Esophagus (tissue), 2 donors: ENCODE data around the gene TEKT5. TPM values are rescaled to one million over a fixed set of nuclear protein-coding genes. Genes with fewer than 3 reads are reported as not detected.

Source experiments
- H3K27ac ChIP-seq, 2 donors: one replicate each; pipeline ENCODE4 v1.5.1; 2013; ENCODE audit warnings: low read depth in 2 of 2, mild to moderate bottlenecking in 2 of 2, inconsistent platforms in 1 of 2, low read length in 1 of 2, moderate library complexity in 1 of 2
- H3K27me3 ChIP-seq, 2 donors: one replicate each; pipeline ENCODE4 v1.6.1; 2013; ENCODE audit warnings: low read length in 2 of 2, control low read depth in 1 of 2, mild to moderate bottlenecking in 1 of 2; ENCODE audit not compliant: insufficient read depth in 2 of 2, control insufficient read depth in 1 of 2
- H3K36me3 ChIP-seq, 2 donors: one replicate each; pipeline ENCODE4 v1.6.1; 2013; ENCODE audit warnings: low read length in 1 of 2; ENCODE audit not compliant: control insufficient read depth in 2 of 2, insufficient read depth in 2 of 2
- H3K4me1 ChIP-seq, 2 donors: one replicate each; pipeline ENCODE4 v1.6.1; 2013; ENCODE audit warnings: low read length in 1 of 2; ENCODE audit not compliant: control insufficient read depth in 2 of 2, insufficient read depth in 2 of 2
- H3K4me3 ChIP-seq, 2 donors: one replicate each; pipeline ENCODE4 v1.5.1; 2013; ENCODE audit warnings: low read length in 2 of 2, mild to moderate bottlenecking in 2 of 2, low read depth in 1 of 2, moderate library complexity in 1 of 2
- H3K9me3 ChIP-seq, 2 donors: one replicate each; pipeline ENCODE4 v1.6.1; 2013; ENCODE audit warnings: mild to moderate bottlenecking in 2 of 2, low read depth in 1 of 2, low read length in 1 of 2, moderate library complexity in 1 of 2; ENCODE audit not compliant: control insufficient read depth in 2 of 2, insufficient read depth in 1 of 2
- WGBS, 2 donors: extraction: QIAGEN DNeasy Blood & Tissue Kit; methylation state at CpG; one replicate each; pipeline ENCODE4 v1.1.7; 2013; 5-methylcytosine and 5-hydroxymethylcytosine counted together
- polyA plus RNA-seq, 2 donors: library from polyadenylated mRNA; stranded (reverse); fragments of 200-250 nt; gene quantifications; one replicate each; pipeline ENCODE4 v1.2.3, GENCODE V29; 2013
- donor health status: healthy with polysubstance abuse.
- donor health status: Bipolar disorder and iron deficiency.

Gene TEKT5
- polyA plus RNA-seq, 2 donors, result 0.22 TPM; not detected in 1

GRCh38 chr16:10731790-10732189 is 37.1 kb upstream of the TEKT5 start:
- Histone ChIP-seq H3K36me3 (no peaks in the 10 kb centered on the region), H3K9me3 (peaks cover 0 to 2% of the 10 kb centered on the region in 2 donors), H3K4me1 (peaks cover 0 to 4% of the 10 kb centered on the region in 2 donors), H3K4me3 (no peak overlapping the region), H3K27me3 (no peaks in the 10 kb centered on the region), H3K27ac (peak overlapping the region in 1 of 2 donors; percentile 16)
- WGBS, 2 donors, result 77 to 82% methylated on average over 7 of the region's 7 CpGs

- peaks cover 0 to 2% of the 10 kb centered on the region in 2 donors for H3K9me3 ChIP-seq
- WGBS, 2 donors, result 54 to 63% methylated on average over 19 of the region's 19 CpGs
- H3K4me1 ChIP-seq, result peaks cover 0 to 6% of the 10 kb centered on the region in 2 donors
- no peaks in the 10 kb centered on the region for H3K36me3 ChIP-seq
- peak overlapping the region in 1 of 2 donors; percentile 9 for H3K27ac ChIP-seq
- H3K27me3 ChIP-seq, result no peaks in the 10 kb centered on the region
- no peak overlapping the region for H3K4me3 ChIP-seq
Measured at GRCh38 chr16:10729104-10730048, 34.6 kb upstream of the TEKT5 start.

DNA sequence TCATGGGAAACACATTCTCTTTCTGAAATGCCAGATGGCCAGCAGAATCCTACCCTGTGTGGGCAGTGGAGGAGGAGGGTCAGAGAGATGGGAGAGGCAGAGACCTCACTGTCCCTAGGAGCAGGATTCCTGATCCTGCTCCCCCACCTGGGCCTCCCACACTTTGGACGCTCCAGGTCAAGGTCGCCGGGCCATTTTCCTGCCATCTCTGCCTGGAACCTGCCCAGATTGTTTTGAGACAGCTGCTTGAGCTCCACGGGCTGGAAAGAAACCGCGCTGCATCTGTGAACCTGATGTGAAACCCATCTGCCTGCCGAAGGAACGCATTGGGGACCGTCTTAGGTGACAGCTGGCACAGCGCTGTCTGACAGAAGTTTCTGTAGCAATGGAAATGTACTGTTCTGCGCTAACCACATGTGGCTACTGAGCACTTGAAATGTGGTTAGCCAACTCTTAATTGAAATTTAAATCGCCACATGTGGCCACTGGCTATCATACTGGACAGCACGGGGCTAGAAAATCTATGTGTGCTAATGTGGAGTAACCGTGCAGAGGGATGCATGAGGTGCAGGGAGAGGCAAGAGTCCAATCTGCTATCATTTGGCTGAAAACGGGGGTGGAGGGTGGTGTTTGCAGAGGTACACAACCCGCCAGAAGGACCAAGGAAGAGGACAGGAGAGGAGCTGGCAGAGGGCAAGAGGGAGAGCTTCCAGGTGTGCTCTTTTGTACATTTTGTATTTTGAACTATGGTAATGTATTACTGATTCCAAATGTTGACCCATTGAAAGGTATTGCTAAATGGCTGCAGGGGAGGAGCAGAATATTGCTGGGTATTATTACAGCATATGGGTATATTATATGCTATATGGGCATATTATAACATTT is 33.5 kb upstream of the TEKT5 start:
- Histone ChIP-seq H3K27ac (no peak overlapping the region), H3K36me3 (no peaks in the 10 kb centered on the region), H3K4me1 (peaks cover 0 to 6% of the 10 kb centered on the region in 2 donors), H3K9me3 (peaks cover 0 to 2% of the 10 kb centered on the region in 2 donors), H3K27me3 (no peaks in the 10 kb centered on the region), H3K4me3 (no peak overlapping the region)
- 59 to 67% methylated on average over 16 of the region's 16 CpGs for WGBS, 2 donors

DNA sequence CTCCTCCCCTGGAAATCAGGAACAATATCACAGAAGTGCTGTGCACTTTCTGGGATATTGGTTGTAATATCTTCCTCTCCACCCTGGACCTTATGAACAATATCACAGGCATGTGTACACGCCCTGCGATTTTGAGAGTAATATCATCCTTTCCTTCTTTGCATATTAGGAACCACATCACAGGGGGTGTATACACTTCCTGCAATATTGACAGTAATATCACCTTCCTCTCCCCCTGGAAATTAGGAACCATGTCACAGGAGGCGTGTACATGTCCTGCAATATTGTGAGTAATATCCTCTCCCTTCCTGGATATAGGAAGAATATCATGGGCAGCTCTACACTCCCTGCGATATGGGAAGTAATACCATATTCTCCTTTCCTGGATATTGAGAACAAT is 14.2 kb upstream of the TEKT5 start:
- Histone ChIP-seq H3K27ac (no peak overlapping the region), H3K4me1 (no peaks in the 10 kb centered on the region), H3K36me3 (no peaks in the 10 kb centered on the region), H3K27me3 (no peaks in the 10 kb centered on the region), H3K4me3 (no peak overlapping the region), H3K9me3 (no peaks in the 10 kb centered on the region)
- 63 to 68% methylated on average over 4 of the region's 4 CpGs for WGBS, 2 donors

DNA sequence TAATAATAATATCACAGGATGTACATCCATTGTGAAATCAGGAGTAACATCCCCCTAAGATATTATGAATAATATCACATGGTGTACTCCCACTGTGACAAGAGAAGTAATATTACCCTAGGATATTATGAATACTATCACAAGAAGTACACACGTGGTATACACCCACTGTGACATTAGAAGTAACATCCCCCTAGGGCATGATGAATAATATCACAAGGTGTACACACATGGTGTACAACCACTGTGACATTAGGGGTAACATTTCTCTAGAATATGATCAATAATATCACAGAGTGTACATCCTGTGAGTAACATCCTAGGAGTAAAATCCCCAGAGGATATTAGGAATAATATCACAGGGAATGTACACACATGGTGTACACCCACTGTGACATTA is 5.0 kb upstream of the TEKT5 start:
- H3K27me3 ChIP-seq, result no peaks in the 10 kb centered on the region
- no peak overlapping the region for H3K4me3 ChIP-seq
- H3K27ac ChIP-seq, result no peak overlapping the region
- no peaks in the 10 kb centered on the region for H3K9me3 ChIP-seq
- WGBS, 2 donors, result 59 to 63% methylated on average over 1 of the region's 1 CpG
- no peaks in the 10 kb centered on the region for H3K36me3 ChIP-seq
- no peaks in the 10 kb centered on the region for H3K4me1 ChIP-seq

GRCh38 chr16:10694306-10694705 is 424 bp downstream of the TEKT5 start:
- Histone ChIP-seq H3K4me3 (no peak overlapping the region), H3K27me3 (no peaks in the 10 kb centered on the region), H3K27ac (no peak overlapping the region), H3K9me3 (no peaks in the 10 kb centered on the region), H3K4me1 (peaks cover 0 to 3% of the 10 kb centered on the region in 2 donors), H3K36me3 (no peaks in the 10 kb centered on the region)
- 93 to 95% methylated on average over 21 of the region's 21 CpGs for WGBS, 2 donors

DNA sequence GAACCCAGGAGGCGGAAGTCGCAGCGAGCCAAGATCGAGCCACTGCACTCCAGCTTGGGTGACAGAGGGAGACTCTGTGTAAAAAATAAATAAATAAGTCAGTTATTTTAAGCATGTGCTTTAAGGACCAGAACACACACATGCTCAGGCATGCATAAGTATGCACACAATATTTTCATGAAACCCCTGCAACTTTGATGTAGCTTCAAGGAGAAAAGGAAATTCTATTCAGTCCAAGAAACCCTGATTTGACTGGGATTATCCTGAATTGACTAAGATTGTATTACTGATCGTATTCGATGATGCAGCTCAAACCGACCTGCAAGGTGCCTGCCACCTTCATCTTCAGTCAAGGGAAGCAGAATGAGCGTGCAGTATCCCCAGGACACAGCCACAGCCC is 841 bp downstream of the TEKT5 start:
- Histone ChIP-seq H3K36me3 (no peaks in the 10 kb centered on the region), H3K9me3 (no peaks in the 10 kb centered on the region), H3K27ac (no peak overlapping the region), H3K4me1 (peaks cover 0 to 3% of the 10 kb centered on the region in 2 donors), H3K27me3 (no peaks in the 10 kb centered on the region), H3K4me3 (no peak overlapping the region)
- WGBS, 2 donors, result 81 to 90% methylated on average over 8 of the region's 8 CpGs

GRCh38 chr16:10692470-10692869 is 2.3 kb downstream of the TEKT5 start:
- H3K36me3 ChIP-seq, result no peaks in the 10 kb centered on the region
- no peak overlapping the region for H3K4me3 ChIP-seq
- H3K4me1 ChIP-seq, result peaks cover 5 to 6% of the 10 kb centered on the region in 2 donors
- 76 to 77% methylated on average over 5 of the region's 5 CpGs for WGBS, 2 donors
- H3K27me3 ChIP-seq, result no peaks in the 10 kb centered on the region
- H3K9me3 ChIP-seq, result no peaks in the 10 kb centered on the region
- no peak overlapping the region for H3K27ac ChIP-seq

GRCh38 chr16:10688726-10689125 is 6.0 kb downstream of the TEKT5 start:
- WGBS, 2 donors, result 68 to 72% methylated on average over 5 of the region's 5 CpGs
- H3K27ac ChIP-seq, result peak overlapping the region in 1 of 2 donors; percentile 34

More at GRCh38 chr16:10688726-10689125, 6.0 kb downstream of the TEKT5 start:
- no peaks in the 10 kb centered on the region for H3K9me3 ChIP-seq
- H3K4me1 ChIP-seq, result peaks cover 3 to 5% of the 10 kb centered on the region in 2 donors
- no peaks in the 10 kb centered on the region for H3K36me3 ChIP-seq
- no peak overlapping the region for H3K4me3 ChIP-seq
- H3K27me3 ChIP-seq, result no peaks in the 10 kb centered on the region
